ENCODE data around the gene LAIR1.
"Not testable (repeated sequence)": the region's sequence is repeated elsewhere in the genome, so short reads cannot be mapped to it uniquely, and the experiment has no call there.

DNA sequence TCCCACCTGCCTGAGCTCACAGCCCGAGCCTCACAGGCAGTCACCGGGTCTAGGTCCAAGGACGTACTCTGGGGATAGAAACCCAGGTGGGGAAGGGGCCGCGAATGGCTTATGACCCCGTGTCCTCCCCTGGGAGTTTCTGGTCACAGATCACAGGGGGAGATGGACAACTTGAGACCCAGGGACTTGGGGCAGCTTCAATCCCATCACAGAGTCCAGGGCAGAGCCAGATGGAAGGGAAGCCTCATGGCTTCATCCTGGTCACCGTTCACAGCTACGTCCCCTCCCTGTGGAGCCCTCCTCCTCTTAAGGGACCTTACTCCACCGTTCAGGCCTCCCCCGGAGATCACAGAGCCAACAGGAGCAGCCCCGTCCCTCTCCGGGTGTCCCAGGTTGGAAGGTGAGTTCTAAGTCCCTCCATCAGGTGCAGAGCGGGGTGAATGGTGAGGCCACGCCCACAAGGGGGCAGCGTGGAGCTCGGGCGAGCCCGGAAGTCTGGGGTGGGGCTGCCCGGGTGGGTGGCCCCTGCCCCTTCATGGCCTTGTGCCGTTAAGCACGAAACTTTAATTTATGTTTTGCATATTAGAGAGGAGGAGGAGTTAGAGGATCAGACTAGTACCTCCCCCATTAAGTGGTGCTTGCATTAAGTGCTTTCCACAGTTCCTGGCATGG is 5.4 kb downstream of the LAIR1 start:
- TF ChIP-seq, protein P1, sequence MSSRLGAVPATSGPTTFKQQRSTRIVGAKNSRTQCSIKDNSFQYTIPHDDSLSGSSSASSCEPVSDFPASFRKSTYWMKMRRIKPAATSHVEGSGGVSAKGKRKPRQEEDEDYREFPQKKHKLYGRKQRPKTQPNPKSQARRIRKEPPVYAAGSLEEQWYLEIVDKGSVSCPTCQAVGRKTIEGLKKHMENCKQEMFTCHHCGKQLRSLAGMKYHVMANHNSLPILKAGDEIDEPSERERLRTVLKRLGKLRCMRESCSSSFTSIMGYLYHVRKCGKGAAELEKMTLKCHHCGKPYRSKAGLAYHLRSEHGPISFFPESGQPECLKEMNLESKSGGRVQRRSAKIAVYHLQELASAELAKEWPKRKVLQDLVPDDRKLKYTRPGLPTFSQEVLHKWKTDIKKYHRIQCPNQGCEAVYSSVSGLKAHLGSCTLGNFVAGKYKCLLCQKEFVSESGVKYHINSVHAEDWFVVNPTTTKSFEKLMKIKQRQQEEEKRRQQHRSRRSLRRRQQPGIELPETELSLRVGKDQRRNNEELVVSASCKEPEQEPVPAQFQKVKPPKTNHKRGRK (CRISPR knock-in tag; IDR thresholded peaks at IDR 0.05; ENCODE audit: borderline replicate concordance): not testable (repeated sequence)
- TF ChIP-seq, protein P2, sequence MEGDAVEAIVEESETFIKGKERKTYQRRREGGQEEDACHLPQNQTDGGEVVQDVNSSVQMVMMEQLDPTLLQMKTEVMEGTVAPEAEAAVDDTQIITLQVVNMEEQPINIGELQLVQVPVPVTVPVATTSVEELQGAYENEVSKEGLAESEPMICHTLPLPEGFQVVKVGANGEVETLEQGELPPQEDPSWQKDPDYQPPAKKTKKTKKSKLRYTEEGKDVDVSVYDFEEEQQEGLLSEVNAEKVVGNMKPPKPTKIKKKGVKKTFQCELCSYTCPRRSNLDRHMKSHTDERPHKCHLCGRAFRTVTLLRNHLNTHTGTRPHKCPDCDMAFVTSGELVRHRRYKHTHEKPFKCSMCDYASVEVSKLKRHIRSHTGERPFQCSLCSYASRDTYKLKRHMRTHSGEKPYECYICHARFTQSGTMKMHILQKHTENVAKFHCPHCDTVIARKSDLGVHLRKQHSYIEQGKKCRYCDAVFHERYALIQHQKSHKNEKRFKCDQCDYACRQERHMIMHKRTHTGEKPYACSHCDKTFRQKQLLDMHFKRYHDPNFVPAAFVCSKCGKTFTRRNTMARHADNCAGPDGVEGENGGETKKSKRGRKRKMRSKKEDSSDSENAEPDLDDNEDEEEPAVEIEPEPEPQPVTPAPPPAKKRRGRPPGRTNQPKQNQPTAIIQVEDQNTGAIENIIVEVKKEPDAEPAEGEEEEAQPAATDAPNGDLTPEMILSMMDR (IDR thresholded peaks at IDR 0.05): 0 out of 2 replicates have a peak, but pooled peaks have one; percentile 17
- TF ChIP-seq NR3C1 (CRISPR knock-in tag; conservative IDR thresholded peaks at IDR 0.05; ENCODE audit: low read depth); TP53 (CRISPR knock-in tag; IDR thresholded peaks at IDR 0.05); ZNF263 (CRISPR knock-in tag; IDR thresholded peaks at IDR 0.05; ENCODE audit: low read depth); NR2C2 (CRISPR knock-in tag; IDR thresholded peaks at IDR 0.05); RORB (CRISPR knock-in tag; IDR thresholded peaks at IDR 0.05); NFE2L1 (CRISPR knock-in tag; IDR thresholded peaks at IDR 0.05): not testable (repeated sequence)
- TF ChIP-seq, protein P3, sequence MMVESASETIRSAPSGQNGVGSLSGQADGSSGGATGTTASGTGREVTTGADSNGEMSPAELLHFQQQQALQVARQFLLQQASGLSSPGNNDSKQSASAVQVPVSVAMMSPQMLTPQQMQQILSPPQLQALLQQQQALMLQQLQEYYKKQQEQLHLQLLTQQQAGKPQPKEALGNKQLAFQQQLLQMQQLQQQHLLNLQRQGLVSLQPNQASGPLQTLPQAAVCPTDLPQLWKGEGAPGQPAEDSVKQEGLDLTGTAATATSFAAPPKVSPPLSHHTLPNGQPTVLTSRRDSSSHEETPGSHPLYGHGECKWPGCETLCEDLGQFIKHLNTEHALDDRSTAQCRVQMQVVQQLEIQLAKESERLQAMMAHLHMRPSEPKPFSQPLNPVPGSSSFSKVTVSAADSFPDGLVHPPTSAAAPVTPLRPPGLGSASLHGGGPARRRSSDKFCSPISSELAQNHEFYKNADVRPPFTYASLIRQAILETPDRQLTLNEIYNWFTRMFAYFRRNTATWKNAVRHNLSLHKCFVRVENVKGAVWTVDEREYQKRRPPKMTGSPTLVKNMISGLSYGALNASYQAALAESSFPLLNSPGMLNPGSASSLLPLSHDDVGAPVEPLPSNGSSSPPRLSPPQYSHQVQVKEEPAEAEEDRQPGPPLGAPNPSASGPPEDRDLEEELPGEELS (CRISPR knock-in tag; IDR thresholded peaks at IDR 0.05): not testable (repeated sequence)
- TF ChIP-seq, protein P4, sequence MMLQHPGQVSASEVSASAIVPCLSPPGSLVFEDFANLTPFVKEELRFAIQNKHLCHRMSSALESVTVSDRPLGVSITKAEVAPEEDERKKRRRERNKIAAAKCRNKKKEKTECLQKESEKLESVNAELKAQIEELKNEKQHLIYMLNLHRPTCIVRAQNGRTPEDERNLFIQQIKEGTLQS (CRISPR knock-in tag; conservative IDR thresholded peaks at IDR 0.05): not testable (repeated sequence)
- TF ChIP-seq, protein P5, sequence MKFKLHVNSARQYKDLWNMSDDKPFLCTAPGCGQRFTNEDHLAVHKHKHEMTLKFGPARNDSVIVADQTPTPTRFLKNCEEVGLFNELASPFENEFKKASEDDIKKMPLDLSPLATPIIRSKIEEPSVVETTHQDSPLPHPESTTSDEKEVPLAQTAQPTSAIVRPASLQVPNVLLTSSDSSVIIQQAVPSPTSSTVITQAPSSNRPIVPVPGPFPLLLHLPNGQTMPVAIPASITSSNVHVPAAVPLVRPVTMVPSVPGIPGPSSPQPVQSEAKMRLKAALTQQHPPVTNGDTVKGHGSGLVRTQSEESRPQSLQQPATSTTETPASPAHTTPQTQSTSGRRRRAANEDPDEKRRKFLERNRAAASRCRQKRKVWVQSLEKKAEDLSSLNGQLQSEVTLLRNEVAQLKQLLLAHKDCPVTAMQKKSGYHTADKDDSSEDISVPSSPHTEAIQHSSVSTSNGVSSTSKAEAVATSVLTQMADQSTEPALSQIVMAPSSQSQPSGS (CRISPR knock-in tag; IDR thresholded peaks at IDR 0.05; ENCODE audit: borderline replicate concordance, low read depth): not testable (repeated sequence)
